Measurements from ENCODE around the gene RXRB.

GRCh38 chr6:33181141-33181540, 19.3 kb downstream of the RXRB start:
- TF ChIP-seq CTCF (IDR thresholded peaks at IDR 0.05; ENCODE audit: extremely low read depth in 1 of 2, insufficient read depth in 1 of 2, low read depth in 1 of 2, low read length in 2 of 2) (no peak), POLR2A (IDR thresholded peaks at IDR 0.05; ENCODE audit: low read depth, low read length) (no peak), GATA2 (IDR thresholded peaks at IDR 0.05; ENCODE audit: insufficient read depth, insufficient read length, low read depth, low read length) (no peak), JUN (IDR thresholded peaks at IDR 0.05; ENCODE audit: borderline replicate concordance, insufficient read depth, insufficient read length, low read depth) (no peak), POLR2AphosphoS5 (IDR thresholded peaks at IDR 0.05; ENCODE audit: insufficient read depth, low read depth, low read length) (no peak), MAX (IDR thresholded peaks at IDR 0.05; ENCODE audit: insufficient read depth, insufficient read length) (no peak), EZH2 (IDR thresholded peaks at IDR 0.05; ENCODE audit: borderline replicate concordance, low read depth, low read length, severe bottlenecking) (no peak), MYC (IDR thresholded peaks at IDR 0.05; ENCODE audit: low read depth, low read length) (no peak)
